ENCODE measurements around the gene SPRR1B. TPM values are rescaled to one million over a fixed set of nuclear protein-coding genes. Genes with fewer than 3 reads are reported as not detected.
A peak's percentile ranks its signal among the peaks of the same experiment; 100 is the strongest.
"Not testable (repeated sequence)": the region's sequence is repeated elsewhere in the genome, so short reads cannot be mapped to it uniquely, and the experiment has no call there.

The SPRR1B gene
- total RNA-seq, 1 experiment from 2014 or later, result not detected

DNA sequence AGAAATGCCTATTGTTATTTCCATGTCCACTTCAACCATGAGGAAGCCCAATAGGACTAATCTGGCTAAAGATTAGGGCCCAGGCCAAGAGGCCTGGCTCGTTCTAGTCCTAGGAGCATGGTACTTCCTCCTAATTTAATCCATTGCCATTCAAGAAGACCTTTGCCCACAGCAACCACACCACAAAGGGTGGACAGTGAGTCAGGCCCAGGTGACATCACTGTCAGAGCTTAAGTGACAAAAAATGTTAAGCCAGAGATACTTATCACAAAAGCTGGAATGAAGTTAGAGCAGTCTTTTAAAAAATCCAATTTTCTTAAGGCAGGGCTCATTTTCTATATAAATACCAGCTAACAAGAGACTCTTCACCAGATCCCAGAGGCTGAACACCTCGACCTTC lies 29.6 kb upstream of the SPRR1B start, which contains the start of gene SPRR3:
Gene SPRR3, plus strand, starts transcription at position 368 of the 400 bp plus-strand sequence. CDS start 1,272 bp downstream, outside the sequence.
- Mint-ChIP-seq H3K27ac (ENCODE audit: unreplicated experiment) (peak within 1 kb of the TSS; percentile 90), H3K4me3 (ENCODE audit: low read depth, unreplicated experiment) (no peak within 1 kb of the TSS), H3K4me1 (ENCODE audit: low read depth, unreplicated experiment) (peaks cover 72% of the 10 kb centered on the region), H3K9me3 (ENCODE audit: low read depth, unreplicated experiment) (peaks cover 7% of the 10 kb centered on the region), H3K36me3 (ENCODE audit: insufficient read depth, unreplicated experiment) (peaks cover 11% of the 10 kb centered on the region), H3K27me3 (ENCODE audit: unreplicated experiment) (no peaks in the 10 kb centered on the region)
- TF ChIP-seq, protein P1, sequence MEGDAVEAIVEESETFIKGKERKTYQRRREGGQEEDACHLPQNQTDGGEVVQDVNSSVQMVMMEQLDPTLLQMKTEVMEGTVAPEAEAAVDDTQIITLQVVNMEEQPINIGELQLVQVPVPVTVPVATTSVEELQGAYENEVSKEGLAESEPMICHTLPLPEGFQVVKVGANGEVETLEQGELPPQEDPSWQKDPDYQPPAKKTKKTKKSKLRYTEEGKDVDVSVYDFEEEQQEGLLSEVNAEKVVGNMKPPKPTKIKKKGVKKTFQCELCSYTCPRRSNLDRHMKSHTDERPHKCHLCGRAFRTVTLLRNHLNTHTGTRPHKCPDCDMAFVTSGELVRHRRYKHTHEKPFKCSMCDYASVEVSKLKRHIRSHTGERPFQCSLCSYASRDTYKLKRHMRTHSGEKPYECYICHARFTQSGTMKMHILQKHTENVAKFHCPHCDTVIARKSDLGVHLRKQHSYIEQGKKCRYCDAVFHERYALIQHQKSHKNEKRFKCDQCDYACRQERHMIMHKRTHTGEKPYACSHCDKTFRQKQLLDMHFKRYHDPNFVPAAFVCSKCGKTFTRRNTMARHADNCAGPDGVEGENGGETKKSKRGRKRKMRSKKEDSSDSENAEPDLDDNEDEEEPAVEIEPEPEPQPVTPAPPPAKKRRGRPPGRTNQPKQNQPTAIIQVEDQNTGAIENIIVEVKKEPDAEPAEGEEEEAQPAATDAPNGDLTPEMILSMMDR (IDR thresholded peaks at IDR 0.05; ENCODE audit: unreplicated experiment), result no peak
- CTCF ChIA-PET, result no interaction called here
- peak; percentile 66 for DNase-seq
- intact Hi-C loops (cut with micrococcal nuclease; ENCODE audit: unreplicated experiment), result no loop called here
- BruUV-seq (replicated peaks), result no TSS peak

GRCh38 chr1:153011235-153011758 lies 19.7 kb upstream of the SPRR1B start:
- H3K27me3 Mint-ChIP-seq (ENCODE audit: unreplicated experiment); DNase-seq; intact Hi-C loops (cut with micrococcal nuclease; ENCODE audit: unreplicated experiment); H3K4me1 Mint-ChIP-seq (ENCODE audit: low read depth, unreplicated experiment); H3K36me3 Mint-ChIP-seq (ENCODE audit: insufficient read depth, unreplicated experiment); BruUV-seq (replicated peaks); H3K27ac Mint-ChIP-seq (ENCODE audit: unreplicated experiment); H3K4me3 Mint-ChIP-seq (ENCODE audit: low read depth, unreplicated experiment); CTCF ChIA-PET; H3K9me3 Mint-ChIP-seq (ENCODE audit: low read depth, unreplicated experiment): not testable (repeated sequence)

DNA sequence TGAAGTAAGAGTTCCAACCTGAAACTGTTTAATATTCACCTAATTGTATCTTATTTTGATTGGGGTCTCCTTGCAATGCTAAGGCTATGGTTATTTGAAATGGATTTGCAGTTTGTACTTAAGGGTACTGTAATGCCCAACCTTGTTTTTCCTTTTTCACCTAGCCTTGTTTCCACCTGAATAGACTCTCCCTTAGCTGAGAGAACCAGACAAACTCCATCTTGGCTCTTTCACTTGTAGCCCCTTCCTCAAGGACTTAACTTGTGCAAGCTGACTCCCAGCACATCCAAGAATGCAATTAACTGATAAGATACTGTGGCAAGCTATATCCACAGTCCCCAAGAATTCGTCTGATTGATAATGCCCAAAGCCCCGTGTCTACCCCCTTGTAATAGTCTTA lies 9.2 kb upstream of the SPRR1B start:
- H3K27me3 Mint-ChIP-seq (ENCODE audit: unreplicated experiment), result peaks cover 12% of the 10 kb centered on the region
- BruUV-seq (replicated peaks); H3K27ac Mint-ChIP-seq (ENCODE audit: unreplicated experiment); H3K4me3 Mint-ChIP-seq (ENCODE audit: low read depth, unreplicated experiment); H3K36me3 Mint-ChIP-seq (ENCODE audit: insufficient read depth, unreplicated experiment); H3K9me3 Mint-ChIP-seq (ENCODE audit: low read depth, unreplicated experiment); intact Hi-C loops (cut with micrococcal nuclease; ENCODE audit: unreplicated experiment); H3K4me1 Mint-ChIP-seq (ENCODE audit: low read depth, unreplicated experiment); DNase-seq: not testable (repeated sequence)
- CTCF ChIA-PET, result interaction anchor here (1.5 kb wide), 1 partner anchor 11 kb away, joined by 3 read pairs; no protein-coding TSS in a partner anchor

GRCh38 chr1:153022340-153022739 lies 8.7 kb upstream of the SPRR1B start:
- BruUV-seq (replicated peaks), result not testable (repeated sequence)

GRCh38 chr1:153023109-153023508 lies 7.9 kb upstream of the SPRR1B start:
- Mint-ChIP-seq H3K4me1 (ENCODE audit: low read depth, unreplicated experiment) (no peaks in the 10 kb centered on the region), H3K9me3 (ENCODE audit: low read depth, unreplicated experiment) (peaks cover 3% of the 10 kb centered on the region), H3K36me3 (ENCODE audit: insufficient read depth, unreplicated experiment) (no peaks in the 10 kb centered on the region), H3K27ac (ENCODE audit: unreplicated experiment) (no peak overlapping the region), H3K4me3 (ENCODE audit: low read depth, unreplicated experiment) (no peak overlapping the region), H3K27me3 (ENCODE audit: unreplicated experiment) (peaks cover 12% of the 10 kb centered on the region)
- no TSS peak for BruUV-seq (replicated peaks)
- DNase-seq, result no peak
- CTCF ChIA-PET, result no interaction called here
- TF ChIP-seq, protein P1 (IDR thresholded peaks at IDR 0.05; ENCODE audit: unreplicated experiment), result no peak
- intact Hi-C loops (cut with micrococcal nuclease; ENCODE audit: unreplicated experiment), result no loop called here

More at GRCh38 chr1:153022340-153022739, 8.7 kb upstream of the SPRR1B start:
- H3K4me1 Mint-ChIP-seq (ENCODE audit: low read depth, unreplicated experiment); DNase-seq; intact Hi-C loops (cut with micrococcal nuclease; ENCODE audit: unreplicated experiment); H3K36me3 Mint-ChIP-seq (ENCODE audit: insufficient read depth, unreplicated experiment); H3K4me3 Mint-ChIP-seq (ENCODE audit: low read depth, unreplicated experiment); H3K9me3 Mint-ChIP-seq (ENCODE audit: low read depth, unreplicated experiment); H3K27ac Mint-ChIP-seq (ENCODE audit: unreplicated experiment): not testable (repeated sequence)
- H3K27me3 Mint-ChIP-seq (ENCODE audit: unreplicated experiment), result peaks cover 12% of the 10 kb centered on the region
- CTCF ChIA-PET, result interaction anchor here (1.5 kb wide), 1 partner anchor 10 kb away, joined by 3 read pairs; no protein-coding TSS in a partner anchor

DNA sequence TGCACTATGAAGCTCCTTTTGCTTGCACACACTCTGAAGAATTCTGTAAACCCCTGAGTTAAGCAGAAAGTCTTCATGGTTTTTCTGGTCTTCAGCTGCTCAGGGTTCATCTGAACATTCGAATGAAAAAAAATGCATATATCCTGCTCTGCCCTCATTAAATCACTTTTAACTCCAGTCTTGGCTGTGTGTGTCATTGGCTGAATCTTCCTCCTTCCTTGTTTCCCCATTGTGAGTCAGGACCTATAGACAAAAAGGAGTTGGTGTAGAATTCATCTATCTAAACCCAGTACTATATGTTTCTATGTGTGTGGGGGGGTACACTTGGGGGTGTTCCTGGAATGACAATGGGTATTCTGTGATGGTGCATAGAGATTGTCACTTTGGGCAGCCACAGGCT lies 6.6 kb upstream of the SPRR1B start:
- TF ChIP-seq, protein P1 (IDR thresholded peaks at IDR 0.05; ENCODE audit: unreplicated experiment), result no peak
- DNase-seq, result no peak
- no TSS peak for BruUV-seq (replicated peaks)
- Mint-ChIP-seq H3K4me1 (ENCODE audit: low read depth, unreplicated experiment) (no peaks in the 10 kb centered on the region), H3K9me3 (ENCODE audit: low read depth, unreplicated experiment) (peaks cover 2% of the 10 kb centered on the region), H3K4me3 (ENCODE audit: low read depth, unreplicated experiment) (no peak overlapping the region), H3K36me3 (ENCODE audit: insufficient read depth, unreplicated experiment) (no peaks in the 10 kb centered on the region), H3K27ac (ENCODE audit: unreplicated experiment) (no peak overlapping the region), H3K27me3 (ENCODE audit: unreplicated experiment) (peaks cover 6% of the 10 kb centered on the region)
- intact Hi-C loops (cut with micrococcal nuclease; ENCODE audit: unreplicated experiment), result no loop called here
- CTCF ChIA-PET, result no interaction called here
